ENCODE data around the gene ADA.

The ADA gene

DNA sequence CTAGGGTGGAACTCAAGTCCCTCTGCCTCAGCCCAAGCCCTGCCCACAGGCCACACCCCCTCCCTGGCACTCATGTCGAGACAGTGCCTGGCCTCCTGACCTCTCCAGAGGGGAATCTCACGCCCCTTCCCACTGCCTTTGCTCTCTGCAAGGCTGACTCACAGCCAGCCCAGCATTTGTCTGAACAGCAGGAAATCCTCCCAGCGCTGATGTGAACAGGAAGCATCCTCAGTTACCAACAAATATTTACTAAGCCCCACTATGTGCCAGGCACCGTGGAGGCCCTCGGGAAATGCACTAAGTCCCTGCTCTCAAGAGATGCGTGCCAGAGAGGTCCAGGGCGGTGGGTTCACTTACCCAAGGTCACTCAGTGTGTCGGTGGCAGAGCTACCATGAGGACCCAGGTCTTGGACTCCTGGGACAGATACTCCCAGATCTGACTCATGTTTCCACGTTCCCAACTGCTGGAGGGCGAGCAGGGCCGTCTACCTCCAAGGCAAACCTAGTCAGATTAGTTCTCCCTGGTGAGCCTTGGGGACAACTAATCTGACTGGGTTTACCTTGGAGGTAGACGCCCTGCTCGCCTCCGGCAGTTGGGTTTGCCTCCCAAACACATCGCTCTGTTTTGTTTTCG is 7.8 kb downstream of the ADA start:
- peak in 1 of 2 experiments; percentile 54 for DNase-seq

DNA sequence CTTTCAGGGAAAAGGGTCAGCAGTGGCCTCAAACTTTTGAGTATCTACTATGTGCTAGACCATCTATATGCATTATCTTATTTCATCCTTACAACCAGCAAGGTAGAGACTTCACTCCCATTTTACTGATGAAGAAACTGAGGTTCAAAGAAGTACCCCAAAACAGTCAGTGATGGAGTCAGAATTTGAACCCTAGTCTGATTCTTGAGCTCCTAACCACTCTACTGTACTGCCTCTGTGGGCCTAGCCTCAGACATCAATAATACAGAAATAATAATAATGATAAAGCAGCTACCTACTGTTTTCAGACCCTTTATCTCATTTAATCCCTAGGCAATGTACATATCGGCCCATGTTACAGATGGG is 8.4 kb downstream of the ADA start:
- DNase-seq = no peak

DNA sequence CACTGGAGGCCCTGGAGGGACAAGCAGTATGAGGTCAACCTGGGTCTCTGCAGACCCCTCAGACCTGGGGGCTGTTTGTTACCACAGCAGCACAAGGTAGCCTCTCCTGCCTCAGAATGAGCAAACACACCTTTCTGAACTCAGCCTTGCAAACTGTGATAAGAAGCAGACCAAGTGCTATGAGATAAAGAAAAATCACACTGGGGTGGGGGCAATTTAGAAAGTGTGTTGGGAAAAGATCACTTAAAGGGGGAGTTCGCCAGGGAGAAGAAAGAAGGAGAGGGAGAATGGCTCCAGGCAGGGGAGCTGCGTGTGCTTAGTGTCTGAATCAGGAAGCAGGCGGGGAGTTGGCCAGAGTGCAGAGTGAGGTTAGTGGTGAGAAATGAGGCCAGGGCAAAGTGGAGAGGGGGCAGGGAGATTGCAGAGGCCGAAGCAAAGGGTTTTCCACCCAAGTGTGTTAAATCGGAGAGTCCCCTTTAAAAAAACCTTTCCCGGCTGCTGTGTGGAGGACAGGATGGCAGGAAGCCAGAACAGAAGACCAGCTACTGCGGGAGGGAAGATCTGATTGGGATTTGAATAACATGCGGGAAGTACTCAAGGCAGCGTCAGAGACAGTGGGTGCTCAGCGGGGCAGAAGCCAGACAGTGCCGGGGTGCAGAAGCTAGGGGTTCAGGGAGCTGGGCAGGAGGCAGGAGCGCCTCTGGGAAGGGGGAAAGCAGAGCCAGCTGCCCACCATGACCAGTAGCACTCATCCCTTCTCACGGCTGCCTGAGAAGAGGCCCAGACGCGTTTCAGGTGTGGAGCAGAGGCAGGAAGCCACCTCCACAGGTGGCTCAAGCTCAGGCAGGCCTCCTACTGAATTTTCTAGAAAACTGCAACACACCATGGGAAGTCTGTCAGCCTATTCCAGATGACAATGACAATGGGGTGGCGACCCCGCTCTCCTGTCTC is 9.0 kb downstream of the ADA start:
- DNase-seq = peak; percentile 49 to 66

DNA sequence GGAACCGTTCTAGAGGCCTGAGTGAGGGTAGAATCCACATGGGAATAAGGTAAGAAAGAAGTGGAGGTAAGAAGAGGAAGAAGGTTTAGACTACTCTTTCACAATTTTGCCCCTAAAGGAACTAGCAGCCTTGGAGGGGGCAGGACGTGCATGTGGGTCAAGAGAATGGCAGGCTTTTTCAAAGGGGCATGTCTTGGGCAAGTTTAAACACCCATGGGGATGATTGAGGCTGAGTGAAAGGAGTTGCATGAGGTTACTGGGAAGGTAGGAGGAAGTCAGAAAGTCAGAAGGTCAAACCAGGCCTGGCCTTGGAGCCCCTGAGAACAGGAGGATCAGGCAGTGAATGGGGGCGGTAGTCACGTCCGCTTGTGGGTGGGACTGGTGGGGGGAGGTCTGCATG is 10.2 kb downstream of the ADA start:
- no peak for DNase-seq

DNA sequence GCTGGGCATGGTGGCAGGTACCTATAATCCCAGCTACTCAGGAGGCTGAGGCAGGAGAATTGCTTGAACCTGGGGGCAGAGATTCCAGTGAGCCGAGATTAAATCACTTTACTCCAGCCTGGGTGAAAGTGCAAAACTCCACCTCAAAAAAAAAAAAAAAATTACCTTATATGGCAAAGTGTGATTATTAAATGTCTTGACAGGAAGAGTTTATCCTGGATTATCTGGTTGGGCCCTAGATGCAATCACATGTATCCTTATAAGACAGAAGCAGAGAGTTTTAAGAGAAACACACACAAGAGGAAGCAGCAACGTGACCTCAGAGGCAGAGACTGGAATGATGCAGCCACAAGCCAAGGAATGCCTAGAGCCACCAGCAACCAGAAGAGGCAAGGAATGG is 11.0 kb downstream of the ADA start:
- DNase-seq = no peak

DNA sequence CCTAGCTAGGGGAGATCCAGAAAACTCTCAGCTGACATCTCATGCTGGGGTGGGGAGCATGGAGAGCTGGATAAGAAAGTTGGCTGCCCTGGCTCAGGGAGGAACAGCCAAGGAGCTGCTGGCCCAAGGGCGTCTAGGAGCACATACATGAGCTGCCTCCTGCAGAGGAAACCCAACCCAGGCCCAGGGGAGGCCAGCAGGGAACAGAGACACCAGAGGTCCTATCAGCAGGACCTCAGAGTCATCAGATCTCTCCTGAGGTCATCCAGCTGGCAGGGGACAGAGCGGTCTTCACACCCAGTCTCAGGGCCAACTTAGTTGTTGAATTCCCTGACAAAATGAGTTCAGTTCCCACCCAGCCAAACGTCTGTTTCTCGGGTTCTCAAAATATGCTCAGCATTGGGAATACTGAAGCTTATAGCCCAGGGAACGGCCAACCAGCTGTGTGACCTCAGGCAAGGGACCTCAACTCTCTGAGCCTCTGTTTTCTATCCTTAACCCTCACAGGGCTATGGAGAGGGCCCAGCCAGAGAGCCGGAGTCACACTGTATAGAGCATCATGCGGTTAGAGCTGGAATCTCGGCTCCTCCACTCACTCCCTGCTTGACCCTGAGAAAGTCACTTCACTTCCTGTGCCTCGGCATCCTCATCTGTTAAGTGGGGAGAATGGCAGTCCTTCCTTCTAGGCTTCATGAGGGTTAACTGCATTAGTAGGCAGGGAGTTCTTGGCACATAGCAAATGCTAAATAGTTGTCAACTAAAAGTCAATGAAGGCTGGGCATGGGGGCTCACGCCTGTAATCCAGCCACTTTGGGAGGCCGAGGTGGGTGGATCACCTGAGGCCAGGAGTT is 13.8 kb downstream of the ADA start:
- no peak for DNase-seq

DNA sequence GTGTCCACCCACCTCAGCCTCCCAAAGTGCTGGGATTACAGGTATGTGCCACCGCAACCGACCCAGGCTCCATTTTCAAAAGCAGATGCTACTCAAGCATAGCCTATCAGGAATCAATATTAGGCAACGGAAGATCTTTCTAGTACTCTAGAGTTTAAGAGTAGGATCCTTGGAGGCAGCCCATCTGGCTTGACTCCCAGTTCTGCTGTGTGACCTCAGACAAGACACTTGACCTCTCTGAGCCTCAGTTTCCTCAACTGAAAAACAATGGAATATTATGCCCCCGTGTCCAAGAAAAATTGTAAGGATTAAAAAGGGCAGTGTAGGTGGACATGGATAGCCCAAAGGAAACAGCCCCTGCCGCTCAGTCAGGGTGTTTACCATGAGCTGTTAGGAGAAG is 14.5 kb downstream of the ADA start:
- DNase-seq = no peak

DNA sequence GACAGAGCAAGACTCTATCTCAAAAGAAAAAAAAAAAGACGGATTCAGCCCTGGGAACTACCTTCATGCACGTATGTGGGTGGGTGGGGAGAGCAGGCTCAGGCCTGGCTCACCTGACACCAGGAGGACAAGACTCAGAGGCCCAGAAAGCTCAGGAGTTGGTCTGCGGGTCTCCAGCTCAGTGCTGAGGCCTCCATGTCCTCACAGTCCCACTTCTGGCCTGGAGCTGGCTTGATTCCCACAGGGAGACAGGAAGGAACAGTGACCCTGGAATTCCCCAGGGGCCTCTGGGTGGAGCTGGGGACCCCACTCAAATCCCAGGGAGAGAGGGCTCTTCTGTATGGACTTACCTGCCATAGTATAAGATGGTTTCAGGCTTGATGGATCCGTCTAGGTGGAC is 15.6 kb downstream of the ADA start:
- no peak for DNase-seq

DNA sequence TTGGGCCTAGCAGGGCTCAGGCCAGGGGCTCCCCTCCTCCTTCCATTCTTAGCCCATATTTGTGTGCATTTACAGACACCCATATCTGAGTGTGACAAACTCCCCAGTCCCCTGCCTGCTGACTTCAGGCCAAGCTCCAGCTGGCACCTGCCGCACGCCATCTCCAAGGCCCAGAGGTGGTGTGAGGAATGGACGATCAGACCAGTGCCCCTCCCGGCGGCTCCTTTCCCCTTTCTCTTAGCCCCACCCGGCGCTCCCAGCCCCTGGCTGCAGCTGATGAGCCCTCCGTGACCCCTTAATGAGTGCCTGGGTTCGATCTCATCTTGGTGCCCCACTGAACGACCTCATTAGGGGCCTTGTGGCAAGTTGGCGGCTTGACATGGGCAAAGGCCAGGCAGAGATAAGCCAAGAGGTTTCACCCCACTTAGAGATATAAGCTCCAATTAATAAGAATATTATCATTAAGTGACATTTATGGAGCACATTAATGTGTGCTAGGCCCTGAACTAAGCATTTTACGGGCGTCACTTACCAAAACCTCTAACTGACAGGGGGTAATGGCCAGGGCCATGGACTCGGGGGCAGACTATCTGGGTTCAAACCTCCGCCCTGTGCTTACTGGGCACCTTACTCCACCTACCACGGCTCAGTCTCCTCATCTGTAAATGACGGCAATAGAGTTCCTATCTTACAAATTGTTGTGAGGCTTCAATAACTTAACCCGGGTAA is 17.5 kb downstream of the ADA start:
- no peak for DNase-seq

DNA sequence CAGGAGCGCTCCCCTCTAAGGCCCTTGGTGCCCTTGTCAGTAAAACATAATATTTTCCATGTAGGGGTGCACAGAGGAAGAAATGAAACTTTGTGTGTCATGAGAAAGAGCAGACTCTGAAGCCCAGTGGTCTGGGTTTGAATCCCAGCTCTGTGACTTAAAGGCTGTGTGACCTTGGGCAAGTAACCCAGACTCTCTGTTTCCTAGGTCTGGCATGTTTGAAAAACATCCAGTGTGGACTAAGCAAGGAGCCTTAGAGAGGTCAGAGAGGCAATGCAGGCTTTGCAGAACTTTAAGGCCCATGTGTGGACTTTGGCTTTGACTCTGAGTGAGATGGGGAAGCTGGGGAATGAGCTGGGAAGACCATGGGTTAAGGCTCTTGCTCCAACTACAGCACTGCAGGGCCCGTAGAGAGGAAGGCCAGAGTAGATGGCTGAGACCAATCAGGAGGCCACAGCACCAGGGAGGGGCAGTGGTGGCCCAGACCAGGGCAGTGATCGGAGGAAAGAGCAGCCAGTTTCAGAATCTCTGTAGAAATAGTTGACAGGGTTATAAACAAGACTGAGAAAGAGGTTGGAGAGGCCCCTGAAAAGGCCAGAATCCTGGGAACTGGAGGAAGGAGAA is 18.2 kb downstream of the ADA start:
- DNase-seq = no peak

DNA sequence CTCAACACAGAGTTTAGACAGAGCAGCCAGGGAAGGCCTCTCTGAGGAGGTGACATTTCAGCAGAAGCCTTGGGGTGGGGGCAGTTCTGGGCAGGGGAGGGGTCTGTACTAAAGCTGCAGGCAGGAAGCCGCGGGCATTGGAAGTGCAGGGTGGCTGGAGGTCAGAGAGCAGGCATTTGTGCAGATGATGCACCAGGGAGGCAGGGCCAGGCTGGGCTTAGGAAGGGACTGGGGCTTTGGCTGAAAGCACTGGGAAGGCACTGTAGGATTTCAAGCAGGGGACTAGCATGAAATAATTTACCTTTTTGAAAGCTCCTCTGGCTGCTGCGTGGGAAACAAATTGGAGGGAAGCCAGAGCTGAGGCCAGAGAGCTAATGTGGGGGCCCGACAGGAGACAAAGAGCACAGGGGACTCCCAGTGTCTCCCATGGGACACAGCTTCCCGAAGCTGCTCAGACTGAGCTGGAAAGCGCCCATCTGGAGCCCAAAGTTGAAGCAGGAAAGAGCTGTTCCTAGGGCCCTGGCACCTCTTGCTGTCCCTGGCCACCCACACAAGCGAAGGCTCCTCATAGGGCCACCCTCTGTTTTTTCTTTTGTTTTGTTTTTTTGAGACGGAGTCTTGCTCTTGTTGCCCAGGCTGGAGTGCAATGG is 19.3 kb downstream of the ADA start:
- no peak for DNase-seq

DNA sequence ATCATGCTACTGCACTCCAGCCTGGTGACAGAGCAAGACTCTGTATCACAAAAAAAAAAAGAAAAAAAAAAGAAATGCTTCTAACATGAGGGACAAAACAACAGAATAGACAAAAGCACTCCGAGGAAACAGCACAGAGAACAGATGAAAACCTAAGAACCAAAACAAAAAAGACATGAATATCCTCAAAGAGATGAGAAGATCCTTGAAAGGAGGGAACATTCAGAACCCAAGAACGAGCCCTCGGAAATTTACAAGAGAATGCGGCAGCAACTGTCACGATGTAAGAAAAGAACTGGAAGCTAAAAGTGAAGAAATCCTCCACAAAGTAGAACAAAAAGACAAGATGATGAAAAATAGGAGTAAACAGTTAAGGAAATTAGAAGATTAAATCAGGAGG is 21.2 kb downstream of the ADA start:
- DNase-seq = no peak

DNA sequence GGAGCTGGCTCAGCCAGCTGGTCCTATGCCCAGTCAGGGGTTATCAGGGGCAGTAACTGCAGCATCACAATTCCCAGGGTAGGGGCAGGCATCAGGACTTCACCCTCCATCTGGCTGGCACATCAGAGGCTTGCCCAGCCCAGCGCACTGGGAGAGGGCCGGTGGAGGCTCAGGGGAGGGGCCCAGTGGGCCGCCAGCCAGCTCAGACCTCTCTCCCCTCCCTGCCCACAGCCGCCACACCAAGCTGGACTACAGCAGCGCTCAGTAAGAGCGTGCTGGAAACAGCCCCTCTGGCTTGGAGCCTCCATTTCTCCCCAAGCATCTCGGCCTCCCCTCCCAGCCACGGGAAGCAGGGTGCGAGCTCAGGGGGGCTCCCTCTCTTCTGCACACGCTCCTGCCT is 22.0 kb downstream of the ADA start:
- no peak for DNase-seq

DNA sequence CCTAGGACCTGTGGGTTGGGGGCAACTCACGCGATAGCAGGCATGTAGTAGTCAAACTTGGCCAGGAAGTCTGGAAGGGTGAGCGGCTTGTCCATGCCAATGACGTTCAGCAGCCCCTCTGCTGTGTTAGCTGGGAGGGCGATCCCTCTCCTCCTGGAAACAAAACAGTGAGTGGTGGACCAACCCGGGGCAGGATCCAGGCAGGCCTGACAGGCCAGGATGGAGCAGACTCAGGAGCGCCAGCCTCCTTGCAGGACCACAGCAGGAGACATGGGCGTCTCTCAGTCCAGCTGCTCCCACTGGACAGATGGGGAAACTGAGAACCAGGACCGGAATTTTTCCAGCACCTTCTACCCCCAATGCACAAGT is 22.5 kb downstream of the ADA start:
- no peak for DNase-seq

DNA sequence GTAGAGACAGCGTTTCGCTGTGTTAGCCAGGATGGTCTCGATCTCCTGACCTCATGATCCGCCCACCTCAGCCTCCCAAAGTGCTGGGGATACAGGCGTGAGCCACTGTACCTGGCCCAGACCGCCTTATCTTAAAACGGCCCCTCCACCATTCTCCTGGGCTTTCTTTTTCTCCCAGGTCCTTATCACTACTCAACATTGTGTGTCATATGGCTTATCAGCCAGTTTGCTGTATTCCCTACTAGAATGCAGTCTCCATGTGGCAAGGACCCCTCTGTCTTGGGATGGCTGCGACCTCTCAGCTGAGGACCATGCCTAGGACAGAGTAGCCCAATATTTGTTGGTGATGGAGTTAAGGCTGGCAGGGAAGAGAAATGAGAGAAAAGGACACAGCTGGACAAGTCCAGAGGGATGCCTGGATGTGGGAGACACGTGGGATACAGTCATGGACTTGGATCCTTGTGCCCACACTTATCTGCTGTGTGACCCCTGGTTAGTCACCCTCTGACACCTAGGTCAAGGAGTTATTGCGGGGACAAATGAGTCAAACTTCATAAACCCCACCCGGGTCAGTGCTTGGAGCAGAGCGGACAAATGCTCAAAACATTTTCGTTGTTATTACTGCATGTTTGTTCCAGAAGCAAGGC is 24.0 kb downstream of the ADA start:
- DNase-seq = no peak

DNA sequence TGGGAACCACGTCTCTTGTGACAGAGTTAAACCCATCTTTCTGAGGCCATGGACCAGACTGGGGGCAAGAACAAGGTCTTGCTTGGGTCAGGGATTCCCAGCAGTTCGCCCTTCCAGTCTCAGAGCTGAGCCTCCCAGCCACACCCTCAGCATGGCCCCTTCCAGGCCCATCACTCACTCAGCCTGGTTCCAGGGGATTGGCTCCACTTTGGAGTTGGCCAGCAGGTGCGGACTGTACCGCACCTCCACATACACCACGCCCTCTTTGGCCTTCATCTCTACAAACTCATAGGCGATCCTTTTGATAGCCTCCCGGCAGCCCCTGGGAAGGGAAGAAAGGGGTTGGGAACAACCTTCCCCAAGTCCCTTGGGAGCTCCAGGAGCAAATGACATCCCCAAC is 25.2 kb downstream of the ADA start:
- no peak for DNase-seq

DNA sequence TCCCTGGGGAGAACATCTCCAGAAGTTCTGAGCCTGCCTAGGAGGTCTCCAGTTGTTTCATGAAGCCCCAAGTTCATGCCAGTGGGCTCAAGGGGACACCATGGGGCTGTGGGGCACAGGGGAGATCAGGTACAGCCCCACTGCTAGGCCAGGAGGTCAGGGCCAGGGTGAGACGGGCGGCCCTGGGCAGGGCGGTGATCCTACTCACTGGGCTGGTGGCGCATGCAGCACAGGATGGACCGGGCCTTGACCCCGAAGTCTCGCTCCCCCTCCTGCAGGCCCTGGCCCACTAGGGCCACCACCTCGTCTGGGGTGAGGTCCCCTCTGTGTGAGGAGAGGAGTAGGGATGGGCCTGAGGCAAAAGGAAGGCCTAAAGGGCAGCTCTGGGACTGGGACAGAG is 26.1 kb downstream of the ADA start:
- no peak for DNase-seq

DNA sequence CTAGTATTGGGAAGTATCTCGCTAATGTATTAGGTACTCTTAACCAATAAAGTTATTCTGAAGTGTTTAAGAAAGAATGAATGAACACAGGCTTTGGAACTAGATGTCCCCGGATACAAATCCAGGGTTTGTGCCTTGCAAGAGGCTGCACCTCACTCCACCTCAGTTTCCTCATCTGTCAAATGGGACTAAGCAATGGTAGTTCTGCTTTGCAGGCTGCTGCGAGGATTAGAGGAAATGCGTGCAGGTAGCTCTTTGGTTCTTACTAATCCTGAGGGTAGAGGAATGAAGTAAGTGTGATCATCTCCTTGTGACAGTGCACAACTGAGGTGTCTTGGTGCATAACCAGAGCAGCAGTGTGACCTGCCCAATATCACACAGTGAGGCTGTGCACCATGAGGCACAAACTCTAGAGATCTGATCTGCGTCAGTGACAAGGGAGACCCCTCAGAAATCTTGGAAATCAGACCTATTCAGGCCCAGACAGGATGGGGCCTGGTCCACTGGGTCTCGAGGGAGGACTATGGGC is 26.7 kb downstream of the ADA start:
- no peak for DNase-seq

DNA sequence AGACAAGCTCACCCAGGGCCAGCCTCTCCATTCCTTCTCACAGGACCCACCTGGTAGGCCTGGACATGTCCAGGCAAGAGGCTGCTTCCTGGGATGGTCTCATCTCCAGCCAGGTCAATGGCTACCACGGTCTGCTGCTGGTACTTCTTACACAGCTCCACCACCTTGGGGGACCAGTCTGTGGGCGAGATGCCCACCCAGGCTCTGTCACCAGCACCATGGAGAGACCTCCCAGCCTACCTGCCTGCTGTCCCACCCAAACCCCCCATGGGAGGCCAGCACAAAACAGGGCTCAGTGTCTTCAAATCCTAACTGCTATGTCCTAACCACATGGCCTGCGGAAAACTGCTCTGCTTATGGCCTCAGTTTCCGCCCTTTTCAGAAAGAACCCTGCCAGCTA is 27.3 kb downstream of the ADA start:
- no peak for DNase-seq

DNA sequence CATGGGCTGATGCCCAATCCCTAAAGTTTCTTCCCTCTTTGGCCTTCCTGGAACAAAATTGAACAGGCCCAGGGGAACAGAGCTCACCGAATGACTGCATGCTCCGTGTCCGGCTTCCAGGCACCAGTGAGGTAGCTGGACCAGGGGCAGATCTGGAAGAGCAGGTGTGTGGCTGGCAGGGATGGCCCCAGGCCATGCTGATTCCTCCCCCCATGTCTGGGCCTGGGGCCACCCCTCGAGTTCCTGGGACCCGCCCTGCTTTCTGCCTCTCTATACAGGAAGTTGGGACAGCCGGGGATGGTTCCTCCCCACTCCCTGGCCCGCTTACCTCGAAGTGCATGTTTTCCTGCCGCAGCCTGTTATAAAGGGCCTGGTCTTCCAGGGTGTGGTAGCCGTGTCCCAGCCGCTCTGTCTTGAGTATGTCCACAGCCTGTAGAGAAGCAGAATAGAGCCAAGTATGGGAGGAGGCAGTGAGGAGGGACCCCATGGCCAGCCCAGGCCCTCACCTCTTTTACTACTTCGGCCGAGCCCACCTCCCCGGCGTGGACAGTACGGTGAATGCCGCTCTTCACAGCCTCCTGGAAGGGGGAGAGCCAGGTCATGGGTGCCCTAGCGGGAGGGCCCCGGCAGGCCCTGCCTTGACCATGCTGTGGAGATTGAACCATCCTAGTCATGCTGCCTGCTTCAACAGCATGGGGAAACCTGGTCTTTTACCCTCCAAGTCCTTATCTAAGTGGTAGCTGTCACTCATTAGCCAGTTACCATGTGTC is 28.8 kb downstream of the ADA start:
- DNase-seq = no peak
